ENCODE results near the gene BCAR3.

Gene BCAR3

GRCh38 chr1:93710499-93711453 is 29.1 kb upstream of the BCAR3 start:
- no peak for TF ChIP-seq ZNF513 (tag by site-specific recombination; IDR thresholded peaks at IDR 0.05)
- 0 out of 2 replicates have a peak, but pooled peaks have one; percentile 23 for TF ChIP-seq ZFHX2 (tag by site-specific recombination; conservative IDR thresholded peaks at IDR 0.05)
- H3K36me3 ChIP-seq (ENCODE audit: control insufficient read depth in 2 of 2, insufficient read depth in 1 of 2, low read length in 2 of 2): no peaks in the 10 kb centered on the region
- no peaks in the 10 kb centered on the region for H3K9me3 ChIP-seq (ENCODE audit: control insufficient read depth, insufficient read depth, low read depth, low read length)
- H3K27ac ChIP-seq (ENCODE audit: extremely low read depth, low read depth, low read length): no peak overlapping the region
- peaks cover 17% of the 10 kb centered on the region for H3K4me1 ChIP-seq (ENCODE audit: control insufficient read depth, insufficient read depth, low read length)
- CTCF ChIA-PET: no interaction called here
- H3K4me3 ChIP-seq (ENCODE audit: low read depth, low read length): no peak overlapping the region
- POLR2A ChIA-PET: no interaction called here

- TF ChIP-seq ZXDB (tag by site-specific recombination; IDR thresholded peaks at IDR 0.05): 0 out of 2 replicates have a peak, but pooled peaks have one; percentile 12
- TF ChIP-seq ZBTB17 (tag by site-specific recombination; IDR thresholded peaks at IDR 0.05): peak; percentile 82
- TF ChIP-seq ZNF600 (tag by site-specific recombination; IDR thresholded peaks at IDR 0.05): peak; percentile 81
- TF ChIP-seq ZNF335 (tag by site-specific recombination; conservative IDR thresholded peaks at IDR 0.05): peak; percentile 33; the same call in 1 of the 2 replicates
- TF ChIP-seq KLF17 (tag by site-specific recombination; IDR thresholded peaks at IDR 0.05): 0 out of 2 replicates have a peak, but pooled peaks have one; percentile 41
- peak; percentile 56; the same call in 1 of the 2 replicates for TF ChIP-seq WT1 (tag by site-specific recombination; IDR thresholded peaks at IDR 0.05)
- TF ChIP-seq ZNF701 (tag by site-specific recombination; IDR thresholded peaks at IDR 0.05): no peak
- TF ChIP-seq ZNF555 (tag by site-specific recombination; conservative IDR thresholded peaks at IDR 0.05): no peak
- H3K4me1 ChIP-seq (ENCODE audit: control insufficient read depth, insufficient read depth, low read length): peaks cover 10% of the 10 kb centered on the region; the same call in 1 of the 2 replicates
- H3K27ac ChIP-seq (ENCODE audit: extremely low read depth, low read depth, low read length): no peak overlapping the region; the same call in 1 of the 2 replicates
- ChIA-PET CTCF (interaction anchor here (1.0 kb wide), 1 partner anchor 80 kb away, joined by 3 read pairs; no protein-coding TSS in a partner anchor), POLR2A (no interaction called here)
- no peak overlapping the region for H3K4me3 ChIP-seq (ENCODE audit: low read depth, low read length)
- H3K36me3 ChIP-seq (ENCODE audit: control insufficient read depth in 2 of 2, insufficient read depth in 1 of 2, low read length in 2 of 2): no peaks in the 10 kb centered on the region
- no peaks in the 10 kb centered on the region for H3K9me3 ChIP-seq (ENCODE audit: control insufficient read depth, insufficient read depth, low read depth, low read length)
Measured at GRCh38 chr1:93708734-93709481, 27.3 kb upstream of the BCAR3 start.

GRCh38 chr1:93707956-93708355 is 26.3 kb upstream of the BCAR3 start:
- H3K4me3 ChIP-seq (ENCODE audit: low read depth, low read length): no peak overlapping the region
- ChIA-PET CTCF (no interaction called here), POLR2A (no interaction called here)
- TF ChIP-seq ATF2 (tag by site-specific recombination; IDR thresholded peaks at IDR 0.05; ENCODE audit: low read depth) (no peak), ZNF133 (tag by site-specific recombination; IDR thresholded peaks at IDR 0.05) (no peak)
- no peak overlapping the region for H3K27ac ChIP-seq (ENCODE audit: extremely low read depth, low read depth, low read length)
- no peaks in the 10 kb centered on the region for H3K9me3 ChIP-seq (ENCODE audit: control insufficient read depth, insufficient read depth, low read depth, low read length)
- H3K36me3 ChIP-seq (ENCODE audit: control insufficient read depth in 2 of 2, insufficient read depth in 1 of 2, low read length in 2 of 2): no peaks in the 10 kb centered on the region
- H3K4me1 ChIP-seq (ENCODE audit: control insufficient read depth, insufficient read depth, low read length): peaks cover 10% of the 10 kb centered on the region; the same call in 1 of the 2 replicates
